Smooth muscle cell of the brain vasculature (primary cell): ENCODE results near the gene KCNE5.
A peak's percentile ranks its signal among the peaks of the same experiment; 100 is the strongest.
"Not testable (repeated sequence)": the region's sequence is repeated elsewhere in the genome, so short reads cannot be mapped to it uniquely, and the experiment has no call there.

Source experiments
- DNase-seq: peaks from one replicate; pipeline ENCODE4 v3.0.0-alpha.2; 2012; ENCODE audit warnings: low read depth, low spot score

KCNE5 gene

GRCh38 chrX:109624641-109625616 lies at the start of gene KCNE5:
Gene KCNE5, minus strand, starts transcription at chrX:109625172. Its CDS starts 152 bp downstream, at chrX:109625020.
- no peak for DNase-seq

GRCh38 chrX:109672239-109672638 lies 47.3 kb upstream of the KCNE5 start:
- no peak for DNase-seq

GRCh38 chrX:109671170-109671569 lies 46.2 kb upstream of the KCNE5 start:
- not testable (repeated sequence) for DNase-seq

GRCh38 chrX:109667986-109668385 lies 43.0 kb upstream of the KCNE5 start:
- no peak for DNase-seq

- peak; percentile 12 for DNase-seq
Measured at GRCh38 chrX:109660435-109661143, 35.6 kb upstream of the KCNE5 start.

- no peak for DNase-seq
Measured at GRCh38 chrX:109658391-109658790, 33.4 kb upstream of the KCNE5 start.

- DNase-seq = not testable (repeated sequence)
Measured at GRCh38 chrX:109657364-109657763, 32.4 kb upstream of the KCNE5 start.

GRCh38 chrX:109656774-109657173 lies 31.8 kb upstream of the KCNE5 start:
- DNase-seq = no peak

- no peak for DNase-seq
Measured at GRCh38 chrX:109655502-109656201, 30.7 kb upstream of the KCNE5 start.

GRCh38 chrX:109654516-109655109 lies 29.6 kb upstream of the KCNE5 start:
- no peak for DNase-seq

GRCh38 chrX:109644671-109645070 lies 19.7 kb upstream of the KCNE5 start:
- not testable (repeated sequence) for DNase-seq

GRCh38 chrX:109643687-109644086 lies 18.7 kb upstream of the KCNE5 start:
- DNase-seq = no peak

- no peak for DNase-seq
Measured at GRCh38 chrX:109638158-109638557, 13.2 kb upstream of the KCNE5 start.

GRCh38 chrX:109637477-109637876 lies 12.5 kb upstream of the KCNE5 start:
- not testable (repeated sequence) for DNase-seq

GRCh38 chrX:109635146-109635545 lies 10.2 kb upstream of the KCNE5 start:
- DNase-seq = no peak

GRCh38 chrX:109632906-109633504 lies 8.0 kb upstream of the KCNE5 start:
- DNase-seq = no peak

GRCh38 chrX:109629310-109629709 lies 4.3 kb upstream of the KCNE5 start:
- DNase-seq = no peak

- no peak for DNase-seq
Measured at GRCh38 chrX:109626637-109627036, 1.7 kb upstream of the KCNE5 start.

- no peak for DNase-seq
Measured at GRCh38 chrX:109623997-109624396, 975 bp downstream of the KCNE5 start.

- no peak for DNase-seq
Measured at GRCh38 chrX:109622270-109622669, 2.7 kb downstream of the KCNE5 start.

- no peak for DNase-seq
Measured at GRCh38 chrX:109619771-109620170, 5.2 kb downstream of the KCNE5 start.
